Sigmoid colon (tissue), 7 donors: ENCODE results near the gene TCF15. TPM values are rescaled to one million over a fixed set of nuclear protein-coding genes. Genes with fewer than 3 reads are reported as not detected.
A peak's percentile ranks its signal among the peaks of the same experiment; 100 is the strongest.
"Not testable (repeated sequence)": the region's sequence is repeated elsewhere in the genome, so short reads cannot be mapped to it uniquely, and the experiment has no call there.

Experiments
- DNase-seq: peaks from one replicate; pipeline ENCODE4 v3.0.0-alpha.2; 2019
- H3K27ac ChIP-seq, 4 donors: fragments of 200-600 bp; sonication (generic); one replicate each; pipeline ENCODE4 v1.5.1; 2016 to 2019; ENCODE audit warnings: mild to moderate bottlenecking in 1 of 4
- H3K27me3 ChIP-seq, 3 donors: fragments of 200-600 bp; sonication (generic); one replicate each; pipeline ENCODE4 v1.5.1; 2019; ENCODE audit warnings: mild to moderate bottlenecking in 1 of 3
- H3K36me3 ChIP-seq, 4 donors: fragments of 200-600 bp; sonication (generic); one replicate each; pipeline ENCODE4 v1.5.1; 2016 to 2019
- H3K4me1 ChIP-seq, 4 donors: fragments of 200-600 bp; sonication (generic); one replicate each; pipeline ENCODE4 v1.5.1; 2017 to 2019
- H3K4me3 ChIP-seq, 4 donors: fragments of 200-600 bp; sonication (generic); one replicate each; pipeline ENCODE4 v1.5.1; 2017 to 2019; ENCODE audit warnings: mild to moderate bottlenecking in 2 of 4, moderate library complexity in 1 of 4
- H3K9me3 ChIP-seq, 4 donors: fragments of 200-600 bp in 3 of 4; sonication (generic) in 3 of 4; one replicate each; pipeline versions ENCODE4 v1.5.1 to v1.6.1; 2013 to 2019
- CTCF ChIP-seq, 4 experiments: fragments of 450-650 bp in 3 of 4; fragments of 200-600 bp in 1 of 4; IDR thresholded peaks; one replicate each; pipeline ENCODE4 v1.5.1; 2016 to 2019; ENCODE audit warnings: antibody characterized with exemption in 4 of 4, mild to moderate bottlenecking in 3 of 4, moderate library complexity in 2 of 4
- EP300 ChIP-seq, 4 donors: sonication (generic); formaldehyde crosslinking; IDR thresholded peaks; one replicate each; pipeline ENCODE4 v1.6.1; 2017; ENCODE audit warnings: antibody characterized with exemption in 4 of 4
- POLR2A ChIP-seq, 2 donors: fragments of 450-650 bp; IDR thresholded peaks; one replicate each; pipeline ENCODE4 v1.6.1; 2016; ENCODE audit warnings: antibody characterized with exemption in 2 of 2, mild to moderate bottlenecking in 2 of 2, moderate library complexity in 2 of 2
- POLR2AphosphoS5 ChIP-seq, 4 donors: sonication (generic); formaldehyde crosslinking; IDR thresholded peaks; one replicate each; pipeline ENCODE4 v1.6.1; 2017; ENCODE audit warnings: antibody characterized with exemption in 4 of 4
- WGBS, 2 donors: extraction: QIAGEN DNeasy Blood & Tissue Kit; methylation state at CpG; one replicate each; pipeline ENCODE4 v1.1.7; 2013; 5-methylcytosine and 5-hydroxymethylcytosine counted together
- intact Hi-C: fragments of 100-400 bp; cut with DNase I; formaldehyde crosslinking; loops from one replicate; pipeline ENCODE4 v1.15.1; 2023
- polyA plus RNA-seq, 3 donors: library from polyadenylated mRNA; stranded (reverse); fragments of 200-250 nt; gene quantifications; one replicate each; pipeline ENCODE4 v1.2.3, GENCODE V29; 2013
- total RNA-seq, 4 donors: library from RNA; depleted of rRNA; stranded (reverse); fragments of >200 nt; gene quantifications; one replicate each; pipeline ENCODE4 v1.1.0, GENCODE V29; 2016
- donor health status: healthy with polysubstance abuse.
- donor health status: Bipolar disorder and iron deficiency.
- donor health status: healthy.

The TCF15 gene
- total and polyA plus RNA-seq, 7 donors = 0.20 to 0.66 (median 0.36) TPM; not detected in 4

- peaks cover 14 to 39% (median 26%) of the 10 kb centered on the region in 4 donors for H3K36me3 ChIP-seq
- H3K4me3 ChIP-seq = no peak overlapping the region
- TF ChIP-seq POLR2AphosphoS5 (IDR thresholded peaks at IDR 0.05) (no peak), EP300 (IDR thresholded peaks at IDR 0.05) (no peak), POLR2A (IDR thresholded peaks at IDR 0.05) (no peak), CTCF (IDR thresholded peaks at IDR 0.05) (no peak)
- intact Hi-C loops = no loop called here
- H3K4me1 ChIP-seq = peaks cover 0 to 15% (median 12%) of the 10 kb centered on the region in 4 donors
- WGBS, 2 donors = 86 to 89% methylated on average over 10 of the region's 10 CpGs
- DNase-seq = no peak
- no peak overlapping the region for H3K27ac ChIP-seq
- H3K9me3 ChIP-seq = no peaks in the 10 kb centered on the region
- peaks cover 0 to 17% (median 9%) of the 10 kb centered on the region in 3 donors for H3K27me3 ChIP-seq
These were observed 36.2 kb upstream of the TCF15 start for GRCh38 chr20:646107-646867.

GRCh38 chr20:645318-646106 is 35.4 kb upstream of the TCF15 start:
- no peak for DNase-seq
- Histone ChIP-seq H3K4me3 (no peak overlapping the region), H3K36me3 (peaks cover 14 to 36% (median 24%) of the 10 kb centered on the region in 4 donors), H3K27me3 (peaks cover 0 to 21% (median 9%) of the 10 kb centered on the region in 3 donors), H3K9me3 (no peaks in the 10 kb centered on the region), H3K4me1 (peaks cover 0 to 15% (median 12%) of the 10 kb centered on the region in 4 donors), H3K27ac (no peak overlapping the region)
- WGBS, 2 donors = 15 to 19% methylated on average over 20 of the region's 20 CpGs
- intact Hi-C loops = no loop called here
- TF ChIP-seq POLR2AphosphoS5 (IDR thresholded peaks at IDR 0.05) (no peak), EP300 (IDR thresholded peaks at IDR 0.05) (no peak), POLR2A (IDR thresholded peaks at IDR 0.05) (no peak), CTCF (IDR thresholded peaks at IDR 0.05) (peak; percentile 54 to 88 (median 80))

GRCh38 chr20:644692-645317 is 34.7 kb upstream of the TCF15 start:
- H3K27me3 ChIP-seq = peaks cover 0 to 21% (median 9%) of the 10 kb centered on the region in 3 donors
- 77 to 82% methylated on average over 11 of the region's 11 CpGs for WGBS, 2 donors
- TF ChIP-seq POLR2AphosphoS5 (IDR thresholded peaks at IDR 0.05) (no peak), EP300 (IDR thresholded peaks at IDR 0.05) (no peak), CTCF (IDR thresholded peaks at IDR 0.05) (no peak), POLR2A (IDR thresholded peaks at IDR 0.05) (no peak)
- intact Hi-C loops = no loop called here
- no peak for DNase-seq
- no peak overlapping the region for H3K27ac ChIP-seq
- H3K4me1 ChIP-seq = peaks cover 0 to 15% (median 12%) of the 10 kb centered on the region in 4 donors
- no peak overlapping the region for H3K4me3 ChIP-seq
- H3K36me3 ChIP-seq = peaks cover 14 to 29% (median 21%) of the 10 kb centered on the region in 4 donors
- H3K9me3 ChIP-seq = no peaks in the 10 kb centered on the region

- peaks cover 0 to 21% (median 9%) of the 10 kb centered on the region in 3 donors for H3K27me3 ChIP-seq
- peak overlapping the region in 2 of 4 donors; percentile 29 to 38 for H3K27ac ChIP-seq
- TF ChIP-seq EP300 (IDR thresholded peaks at IDR 0.05) = no peak
- no peak for TF ChIP-seq POLR2A (IDR thresholded peaks at IDR 0.05)
- TF ChIP-seq CTCF (IDR thresholded peaks at IDR 0.05) = no peak
- no peak for TF ChIP-seq POLR2AphosphoS5 (IDR thresholded peaks at IDR 0.05)
- H3K36me3 ChIP-seq = peaks cover 3 to 8% (median 4%) of the 10 kb centered on the region in 4 donors
- no peaks in the 10 kb centered on the region for H3K9me3 ChIP-seq
- 10 to 11% methylated on average over 57 of the region's 57 CpGs for WGBS, 2 donors
- H3K4me1 ChIP-seq = peaks cover 0 to 15% (median 12%) of the 10 kb centered on the region in 4 donors
- H3K4me3 ChIP-seq = peak overlapping the region; percentile 10 to 49 (median 41)
- DNase-seq = no peak
- intact Hi-C loops = loop anchor here (2.0 kb wide), 1 partner anchor 82 kb away; no protein-coding TSS in a partner anchor
These were observed 32.5 kb upstream of the TCF15 start for GRCh38 chr20:642398-643174.

- Histone ChIP-seq H3K27me3 (peaks cover 0 to 21% (median 9%) of the 10 kb centered on the region in 3 donors), H3K27ac (peak overlapping the region in 2 of 4 donors; percentile 29 to 38), H3K4me3 (peak overlapping the region; percentile 10 to 49 (median 41)), H3K4me1 (peaks cover 0 to 15% (median 12%) of the 10 kb centered on the region in 4 donors)
- not testable (repeated sequence) for H3K36me3 ChIP-seq, DNase-seq, H3K9me3 ChIP-seq
- 13 to 30% methylated on average over 5 to 6 of the region's 13 CpGs for WGBS, 2 donors
- intact Hi-C loops = loop anchor here (2.0 kb wide), 1 partner anchor 81 kb away; no protein-coding TSS in a partner anchor
These were observed 31.9 kb upstream of the TCF15 start for GRCh38 chr20:642013-642397.
